NCI-H146 treated with DMSO at 0.1 percent for 48 hours (cell line): ENCODE results near the gene AGAP5.
"Not testable (repeated sequence)": the region's sequence is repeated elsewhere in the genome, so short reads cannot be mapped to it uniquely, and the experiment has no call there.

Experiments
- DNase-seq: peaks from one replicate; lab custom pipeline; 2025; ENCODE audit not compliant: unreplicated experiment; lab: John Stamatoyannopoulos, UW

The AGAP5 gene

GRCh38 chr10:73715179-73716156 is 17.6 kb upstream of the AGAP5 start:
- not testable (repeated sequence) for DNase-seq

- DNase-seq: not testable (repeated sequence)
Measured at GRCh38 chr10:73714483-73714882, 16.6 kb upstream of the AGAP5 start.

- not testable (repeated sequence) for DNase-seq
Measured at GRCh38 chr10:73713912-73714311, 16.0 kb upstream of the AGAP5 start.

DNA sequence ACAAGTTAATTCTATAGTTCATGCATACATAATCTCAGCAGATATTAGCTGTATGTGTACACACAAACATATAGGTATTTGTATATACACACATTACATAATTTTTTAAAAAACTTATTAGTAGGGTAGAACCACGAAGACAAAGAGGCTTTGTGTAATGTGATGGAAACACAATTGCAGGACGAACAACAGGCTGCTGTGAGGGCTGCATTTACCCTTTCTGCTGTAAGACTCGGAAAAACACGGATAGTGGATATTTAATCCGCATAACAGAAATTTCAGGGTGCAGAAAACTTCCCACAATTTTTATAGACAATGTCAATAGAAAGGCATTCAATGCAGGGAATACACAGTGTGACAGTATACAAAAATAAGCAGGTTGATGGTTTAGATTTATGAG is 13.8 kb upstream of the AGAP5 start:
- DNase-seq: not testable (repeated sequence)

DNA sequence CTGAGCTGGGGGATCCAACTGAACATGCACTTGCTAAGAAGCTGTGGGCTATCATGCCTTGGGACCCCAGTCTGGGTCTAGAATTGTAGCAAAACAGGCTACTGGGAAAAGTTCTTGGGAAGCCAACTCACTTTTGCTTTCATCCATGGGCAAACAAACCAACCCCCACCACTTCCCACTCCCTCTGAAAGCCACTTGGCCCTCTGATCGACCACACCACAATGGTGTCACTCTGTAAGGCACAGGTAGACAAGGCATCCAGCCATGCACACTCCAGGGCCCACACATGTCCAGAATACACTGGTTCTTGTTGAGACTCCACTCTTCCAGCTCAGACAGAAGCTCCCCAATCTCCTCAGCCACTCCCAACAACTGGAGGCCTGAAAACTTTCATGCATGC is 10.2 kb upstream of the AGAP5 start:
- not testable (repeated sequence) for DNase-seq

- not testable (repeated sequence) for DNase-seq
Measured at GRCh38 chr10:73707628-73708027, 9.7 kb upstream of the AGAP5 start.

GRCh38 chr10:73706488-73706887 is 8.6 kb upstream of the AGAP5 start:
- DNase-seq: not testable (repeated sequence)

GRCh38 chr10:73705506-73706072 is 7.7 kb upstream of the AGAP5 start:
- DNase-seq: not testable (repeated sequence)

DNA sequence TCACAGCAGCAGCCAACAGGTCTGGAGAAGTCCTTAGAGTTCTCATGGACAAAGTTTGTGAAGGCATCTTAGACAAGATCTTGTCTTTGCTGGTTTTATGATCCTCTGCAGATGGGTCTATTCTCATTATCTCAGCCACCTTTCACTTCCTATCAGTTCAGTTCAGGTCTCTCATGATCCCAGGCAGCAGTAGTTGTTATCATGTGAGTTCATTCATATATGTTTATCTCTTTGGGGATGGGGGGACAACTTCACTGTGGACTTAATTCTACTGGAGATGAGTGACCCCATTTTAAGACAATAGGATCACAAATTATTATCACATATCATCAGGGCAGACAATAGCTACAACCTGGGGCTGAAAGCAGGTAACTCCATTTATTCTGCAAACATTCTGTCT is 6.0 kb upstream of the AGAP5 start:
- DNase-seq: not testable (repeated sequence)

DNA sequence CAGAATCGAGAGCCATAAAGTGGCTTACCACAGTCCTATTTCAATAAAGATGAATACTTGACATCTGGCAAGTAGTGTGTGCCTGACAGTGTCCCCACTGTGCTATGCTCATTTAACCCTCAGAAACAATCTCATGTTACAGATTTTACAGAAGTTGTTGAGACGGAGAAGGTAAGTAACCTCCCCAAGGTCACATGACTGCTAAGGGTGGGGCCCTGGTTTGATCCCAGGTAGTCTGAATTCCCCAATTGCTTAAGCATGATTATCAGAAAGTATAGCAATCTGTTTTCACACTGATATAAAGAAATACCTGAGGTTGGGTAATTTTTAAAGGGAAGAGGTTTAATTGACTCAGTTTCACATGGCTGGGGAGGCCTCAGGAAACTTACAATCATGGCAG is 910 bp upstream of the AGAP5 start:
- DNase-seq: not testable (repeated sequence)

DNA sequence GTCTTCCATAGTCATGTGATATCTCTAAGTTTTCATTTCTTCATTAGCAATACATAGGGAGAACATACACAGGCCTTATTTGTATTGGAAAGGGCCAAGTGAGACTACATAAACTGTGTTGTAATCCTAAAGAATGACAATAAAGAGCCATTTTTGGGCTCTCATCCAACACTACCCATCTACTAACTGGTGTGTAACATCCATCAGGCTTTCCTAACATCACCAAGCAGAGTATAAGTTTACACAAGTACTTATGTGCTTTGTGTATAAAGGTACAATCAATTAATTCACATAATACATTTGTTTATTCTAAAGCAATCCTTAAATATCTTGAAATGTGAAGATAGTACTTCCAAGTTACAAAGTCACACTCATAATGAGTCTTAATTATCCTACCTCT is 2.6 kb downstream of the AGAP5 start:
- not testable (repeated sequence) for DNase-seq

DNA sequence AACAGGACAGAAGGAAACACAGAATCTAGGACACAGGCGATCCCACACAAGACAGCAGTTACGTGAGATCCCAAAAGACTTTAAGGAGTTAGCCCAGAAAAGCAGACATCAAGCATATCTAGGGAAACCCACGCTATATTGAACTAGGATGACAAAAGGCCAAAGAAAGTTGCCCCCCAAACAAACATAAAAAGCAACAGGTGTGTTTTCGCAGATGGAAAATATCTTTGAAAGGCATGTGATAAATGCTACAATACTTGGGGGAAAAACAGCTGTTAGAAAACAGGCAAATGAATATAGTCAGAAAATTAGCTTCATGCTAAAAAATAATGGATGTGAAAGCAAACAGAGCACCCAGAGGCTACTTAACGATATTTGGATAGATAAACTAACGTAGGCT is 7.2 kb downstream of the AGAP5 start:
- not testable (repeated sequence) for DNase-seq

DNA sequence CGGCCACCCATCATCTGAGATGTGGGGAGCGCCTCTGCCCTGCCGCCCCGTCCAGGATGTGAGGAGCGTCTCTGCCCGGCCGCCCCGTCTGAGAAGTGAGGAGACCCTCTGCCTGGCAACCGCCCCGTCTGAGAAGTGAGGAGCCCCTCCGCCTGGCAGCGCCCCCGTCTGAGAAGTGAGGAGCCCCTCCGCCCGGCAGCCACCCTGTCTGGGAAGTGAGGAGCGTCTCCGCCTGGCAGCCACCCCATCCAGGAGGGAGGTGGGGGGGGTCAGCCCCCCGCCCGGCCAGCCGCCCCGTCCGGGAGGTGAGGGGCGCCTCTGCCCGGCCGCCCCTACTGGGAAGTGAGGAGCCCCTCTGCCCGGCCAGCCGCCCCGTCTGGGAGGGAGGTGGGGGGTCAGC is 8.3 kb downstream of the AGAP5 start:
- DNase-seq: not testable (repeated sequence)

DNA sequence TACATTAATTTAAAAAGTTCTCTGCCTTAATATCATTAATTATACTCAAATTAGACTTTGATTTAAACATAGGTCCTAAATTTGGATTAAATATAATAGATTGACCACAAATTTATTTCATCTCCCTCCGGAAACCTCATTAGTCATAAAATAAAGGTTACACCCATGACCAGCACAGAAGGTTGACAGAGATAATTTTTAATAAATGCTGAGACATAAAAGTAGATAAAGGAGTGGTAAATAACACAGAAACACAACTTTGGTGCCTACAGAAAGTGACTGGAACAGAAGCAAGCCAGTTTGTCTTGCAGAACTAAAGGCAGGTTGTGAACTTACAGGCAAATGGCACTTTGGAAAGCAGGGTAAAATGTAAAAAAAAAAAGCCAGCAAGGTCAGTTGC is 10.3 kb downstream of the AGAP5 start:
- not testable (repeated sequence) for DNase-seq

DNA sequence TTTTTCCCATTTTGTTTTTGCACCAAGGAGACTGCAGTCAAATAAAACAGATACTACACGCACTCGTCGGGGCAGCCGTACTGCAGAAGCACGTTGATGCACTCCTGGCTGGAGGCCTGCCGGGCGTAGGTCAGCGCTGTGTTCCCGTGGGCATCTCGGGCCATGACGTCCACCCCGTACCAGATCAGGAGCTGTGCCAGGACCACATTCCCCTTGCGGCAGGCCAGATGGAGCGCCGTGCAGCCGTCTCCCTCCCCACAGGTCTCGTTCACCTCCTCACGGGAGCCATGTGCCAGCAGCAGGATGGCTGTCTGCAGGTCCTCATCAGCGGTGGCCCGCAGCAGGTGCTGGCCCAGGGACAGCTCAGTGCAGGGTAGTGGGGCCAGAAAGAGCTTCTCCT is 23.4 kb downstream of the AGAP5 start:
- not testable (repeated sequence) for DNase-seq

- not testable (repeated sequence) for DNase-seq
Measured at GRCh38 chr10:73668378-73668777, 29.5 kb downstream of the AGAP5 start.

DNA sequence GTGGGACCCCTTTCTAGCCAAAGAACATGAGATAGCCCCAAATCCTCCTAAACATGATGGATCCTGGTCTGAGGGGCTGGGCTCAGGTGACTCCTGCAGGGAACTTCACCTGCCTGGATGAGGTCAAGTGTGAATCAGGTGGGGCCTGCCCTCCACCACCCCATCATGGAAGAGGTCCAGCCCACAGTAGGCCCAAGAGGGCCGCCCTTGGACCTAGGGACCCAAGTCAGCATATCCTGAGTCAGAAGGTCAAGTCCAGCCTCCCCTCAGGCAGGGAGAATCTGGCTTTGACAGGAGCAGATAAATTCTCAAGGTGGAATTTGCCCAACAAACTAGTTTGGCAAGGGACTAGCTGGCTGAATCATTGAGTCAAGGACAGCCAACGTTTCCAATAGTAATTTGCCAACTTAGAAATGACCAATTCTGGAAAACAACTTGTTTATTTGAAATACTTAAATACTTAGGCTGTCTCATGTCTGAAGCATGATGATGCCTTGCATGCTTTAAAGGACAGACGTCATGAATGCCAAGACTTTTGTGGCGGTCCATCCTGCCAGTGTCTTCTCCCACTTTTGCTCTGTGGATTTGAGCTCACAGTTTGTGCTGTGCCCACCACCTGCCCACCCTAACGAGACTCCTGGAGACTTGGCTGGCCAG is 31.6 kb downstream of the AGAP5 start:
- DNase-seq: not testable (repeated sequence)

- DNase-seq: not testable (repeated sequence)
Measured at GRCh38 chr10:73665581-73665980, 32.3 kb downstream of the AGAP5 start.

DNA sequence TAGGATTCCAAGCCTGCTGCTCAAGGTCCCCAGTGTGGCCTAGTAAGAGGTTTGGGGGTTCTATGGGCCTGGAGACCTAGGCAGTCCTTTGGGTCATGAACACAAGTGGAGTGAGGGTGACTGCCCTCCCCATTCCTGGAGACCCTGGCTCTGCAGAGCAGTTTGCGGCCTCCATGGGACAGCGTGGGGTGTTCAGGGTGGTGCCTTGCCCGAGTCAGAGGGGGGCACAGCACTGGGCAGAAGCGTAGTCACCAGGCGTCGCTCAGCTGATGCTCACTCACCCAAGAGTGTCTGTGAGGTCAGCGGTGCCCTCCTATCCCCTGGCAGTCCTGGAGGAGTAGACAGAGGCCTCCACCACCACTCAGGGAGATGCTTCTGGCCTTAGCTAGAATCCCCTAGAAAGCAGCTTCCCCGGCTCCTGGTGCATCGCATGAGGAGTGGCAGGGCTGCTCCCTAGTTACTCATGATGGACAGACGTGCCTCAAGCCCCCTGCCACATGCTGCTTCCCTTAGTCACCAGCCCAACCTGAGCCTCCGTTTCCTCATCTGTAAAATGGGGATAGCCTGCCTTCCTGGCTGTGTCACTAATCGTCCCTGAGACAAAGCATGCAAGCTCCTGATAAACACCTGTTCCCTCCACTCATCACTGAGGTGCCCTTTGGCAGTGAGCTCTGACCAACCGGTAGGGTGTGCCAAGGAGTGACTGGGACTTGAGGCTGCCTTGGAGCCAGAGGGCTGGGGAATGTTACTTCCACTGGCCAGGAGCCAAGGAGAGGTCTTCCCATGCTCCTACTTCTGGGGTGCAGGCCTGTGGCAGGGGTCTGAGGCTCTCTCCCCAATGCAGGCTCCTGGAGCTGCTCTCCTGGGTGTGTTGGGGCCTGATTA is 33.5 kb downstream of the AGAP5 start:
- DNase-seq: not testable (repeated sequence)

GRCh38 chr10:73663621-73664020 is 34.3 kb downstream of the AGAP5 start:
- DNase-seq: not testable (repeated sequence)

DNA sequence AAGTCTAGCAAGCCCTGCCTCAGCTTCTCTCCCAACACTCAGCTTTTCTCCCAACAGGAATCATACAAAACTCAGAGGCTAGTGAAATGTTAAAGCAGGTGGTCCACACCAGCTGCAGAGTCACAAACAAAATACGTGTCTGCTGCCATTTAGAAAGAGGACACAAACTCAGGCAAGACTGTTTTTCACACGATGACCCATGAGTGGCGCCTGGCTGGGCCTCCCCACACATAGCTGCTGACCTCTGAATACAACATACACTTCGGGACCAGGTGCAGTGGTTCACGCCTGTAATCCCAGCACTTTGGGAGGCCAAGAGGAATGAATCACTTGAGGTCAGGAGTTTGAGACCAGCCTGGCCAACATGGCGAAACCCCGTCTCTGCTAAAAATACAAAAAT is 35.2 kb downstream of the AGAP5 start:
- not testable (repeated sequence) for DNase-seq
